Left hindlimb (tissue), 1 donor: ENCODE results near the gene PNP.
A peak's percentile ranks its signal among the peaks of the same experiment; 100 is the strongest.

ENCODE experiments used
- DNase-seq: peaks from one replicate; pipeline ENCODE4 v3.0.0-alpha.2; 2018

Gene PNP

DNA sequence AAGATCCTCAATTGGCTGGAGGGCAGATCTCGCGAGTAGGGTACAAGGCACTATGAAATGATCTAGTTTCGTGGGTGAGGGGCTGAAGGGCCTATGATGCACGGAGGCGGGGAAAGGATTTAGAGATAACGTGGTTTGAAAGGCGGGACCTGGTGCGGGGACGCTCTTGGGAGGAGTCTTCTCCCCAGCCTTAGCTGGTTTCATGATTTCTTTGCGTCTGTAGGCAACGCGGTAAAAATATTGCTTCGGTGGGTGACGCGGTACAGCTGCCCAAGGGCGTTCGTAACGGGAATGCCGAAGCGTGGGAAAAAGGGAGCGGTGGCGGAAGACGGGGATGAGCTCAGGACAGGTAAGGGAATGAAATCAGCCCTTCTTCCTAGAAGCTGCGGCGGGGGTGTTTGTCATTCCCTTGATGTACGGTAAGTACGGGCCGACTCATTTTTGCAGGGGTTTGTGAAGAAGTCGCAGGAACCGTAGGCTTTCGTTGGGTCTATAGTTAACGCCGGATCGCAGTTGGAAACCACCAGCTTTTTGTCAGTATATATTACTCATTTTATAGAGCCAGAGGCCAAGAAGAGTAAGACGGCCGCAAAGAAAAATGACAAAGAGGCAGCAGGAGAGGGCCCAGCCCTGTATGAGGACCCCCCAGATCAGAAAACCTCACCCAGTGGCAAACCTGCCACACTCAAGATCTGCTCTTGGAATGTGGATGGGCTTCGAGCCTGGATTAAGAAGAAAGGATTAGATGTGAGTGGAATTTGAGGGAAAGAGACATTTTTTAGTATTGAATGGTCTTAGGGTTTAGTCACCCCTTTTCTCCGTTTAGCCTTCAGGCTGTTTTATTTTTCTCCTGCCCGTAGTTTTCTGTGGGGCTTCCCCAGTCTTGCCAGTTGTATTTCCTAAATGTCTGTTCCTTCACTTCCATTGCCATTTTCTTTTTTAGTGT lies 13.6 kb upstream of the PNP start:
- no peak for DNase-seq

DNA sequence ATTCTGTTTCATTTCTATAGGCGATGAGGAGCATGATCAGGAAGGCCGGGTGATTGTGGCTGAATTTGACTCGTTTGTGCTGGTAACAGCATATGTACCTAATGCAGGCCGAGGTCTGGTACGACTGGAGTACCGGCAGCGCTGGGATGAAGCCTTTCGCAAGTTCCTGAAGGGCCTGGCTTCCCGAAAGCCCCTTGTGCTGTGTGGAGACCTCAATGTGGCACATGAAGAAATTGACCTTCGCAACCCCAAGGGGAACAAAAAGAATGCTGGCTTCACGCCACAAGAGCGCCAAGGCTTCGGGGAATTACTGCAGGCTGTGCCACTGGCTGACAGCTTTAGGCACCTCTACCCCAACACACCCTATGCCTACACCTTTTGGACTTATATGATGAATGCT lies 12.2 kb upstream of the PNP start:
- no peak for DNase-seq

DNA sequence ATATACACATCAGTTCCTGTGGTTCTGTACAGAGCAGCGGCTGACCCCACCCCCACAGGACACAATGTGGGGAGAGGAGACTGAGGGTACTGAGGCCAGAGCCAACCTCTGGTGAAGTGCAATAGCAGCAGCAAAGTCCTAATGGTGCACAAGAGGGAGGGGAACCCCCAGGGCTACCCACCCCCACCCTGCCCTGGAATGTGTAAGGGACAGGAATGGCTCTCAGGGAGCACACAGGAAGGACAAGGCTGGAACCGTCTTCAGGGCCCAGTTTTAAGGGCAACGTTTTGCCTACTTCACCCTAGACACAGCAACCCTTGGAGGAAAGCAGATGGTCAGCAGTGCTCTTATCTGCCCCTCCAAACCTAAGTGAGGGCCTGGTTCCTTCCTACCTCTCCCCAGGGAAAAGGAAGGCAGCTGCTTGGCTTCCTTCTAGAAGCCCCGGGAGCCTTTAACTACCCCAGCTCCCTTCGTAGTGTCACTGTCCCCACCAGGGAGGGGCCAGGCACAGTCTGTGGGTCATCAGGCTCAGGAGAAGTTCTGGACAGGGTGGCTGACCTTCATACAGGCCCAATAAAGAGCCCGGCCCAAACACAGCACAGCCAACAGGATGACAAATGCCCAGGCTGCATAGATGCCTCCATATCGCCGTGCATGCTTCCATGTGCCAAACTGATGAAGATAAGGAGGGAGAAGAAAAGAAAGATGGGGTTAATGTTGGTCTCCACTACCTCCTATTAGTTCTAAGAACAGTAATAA lies 11.0 kb upstream of the PNP start:
- no peak for DNase-seq

DNA sequence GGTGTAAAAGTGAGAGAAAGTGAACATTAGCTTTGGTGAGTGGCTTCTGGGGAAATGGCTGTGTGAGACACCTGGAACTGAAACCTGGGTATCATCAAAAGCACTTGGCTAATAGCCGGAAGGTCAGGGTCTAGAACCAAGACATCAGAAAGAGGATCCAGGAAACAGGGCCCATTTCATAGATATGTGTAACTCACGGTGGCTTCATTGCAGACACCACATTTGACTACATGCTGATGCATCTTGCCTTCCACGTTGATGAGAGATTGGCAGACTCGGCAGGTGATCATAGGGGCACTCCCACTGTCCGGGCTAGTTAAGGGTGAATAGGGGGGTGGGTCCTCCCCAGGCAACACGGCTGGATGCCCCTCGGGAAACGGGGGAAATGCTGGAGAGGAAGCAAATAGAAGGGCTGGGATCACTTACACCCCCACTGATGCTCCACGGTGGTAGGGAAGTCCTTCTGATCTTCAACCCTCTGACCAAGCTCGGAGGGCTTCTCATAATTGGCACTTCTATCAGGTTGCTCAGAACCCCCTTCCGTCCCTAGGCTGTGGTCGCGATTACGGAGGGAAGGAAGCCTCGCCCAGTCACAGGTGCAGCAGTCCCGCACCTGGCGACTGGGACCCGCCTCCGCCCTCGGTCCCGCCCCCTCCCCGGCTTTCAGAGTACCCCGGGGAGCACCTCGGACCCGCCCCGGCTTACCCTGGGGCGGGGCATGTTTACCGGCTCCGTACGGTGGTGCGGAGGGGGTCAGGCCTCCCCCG lies 8.6 kb upstream of the PNP start:
- DNase-seq: peak; percentile 48

DNA sequence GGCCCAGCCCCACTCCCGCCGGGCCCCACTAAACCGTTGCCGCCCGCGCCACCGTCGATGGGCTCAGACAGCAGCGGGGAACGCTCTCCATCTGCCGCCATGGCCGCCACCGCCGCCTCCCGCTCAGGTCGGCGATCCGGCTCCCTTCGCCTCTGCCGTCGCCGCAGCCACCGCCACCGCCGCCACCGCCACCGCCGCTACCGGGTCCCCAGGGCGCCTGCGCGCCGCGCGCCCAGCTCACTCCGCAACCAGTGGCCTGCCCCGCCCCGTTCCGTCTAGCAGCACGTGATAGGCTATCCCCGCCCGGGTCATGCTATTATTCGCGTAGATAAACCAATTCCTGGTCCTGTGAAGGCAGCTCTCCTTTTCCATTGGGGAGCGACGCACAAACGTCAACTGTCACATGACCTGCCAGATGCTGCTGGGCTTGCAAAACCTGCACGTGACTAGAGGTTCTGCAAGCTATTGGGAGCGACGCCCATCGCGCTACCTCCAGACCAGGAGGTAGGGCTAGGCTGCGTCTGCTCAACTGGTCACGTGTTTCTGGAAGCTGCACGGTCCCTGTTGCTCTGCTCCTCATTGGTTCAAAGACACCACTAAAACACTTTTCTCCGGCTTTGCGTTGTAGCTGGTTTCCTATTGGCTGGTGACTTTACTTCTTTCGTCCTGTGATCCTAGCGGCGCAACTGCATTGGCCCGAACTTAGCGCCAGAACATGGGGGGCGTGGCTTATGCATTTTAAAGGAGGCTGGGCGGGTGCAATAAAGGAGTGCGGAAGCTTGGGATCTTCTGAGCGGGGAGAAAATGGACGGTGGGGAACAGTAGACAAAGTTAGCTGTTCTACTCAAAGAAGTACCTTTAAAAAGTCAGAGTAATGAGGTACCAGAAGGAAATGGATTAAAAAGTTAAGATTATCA lies 7.7 kb upstream of the PNP start, which contains the start of gene PIP4P1:
TSS of gene PIP4P1 (minus strand) at position 210 of the 917 bp plus-strand sequence. CDS start at position 101, 109 bp downstream.
- DNase-seq: peak; percentile 99

DNA sequence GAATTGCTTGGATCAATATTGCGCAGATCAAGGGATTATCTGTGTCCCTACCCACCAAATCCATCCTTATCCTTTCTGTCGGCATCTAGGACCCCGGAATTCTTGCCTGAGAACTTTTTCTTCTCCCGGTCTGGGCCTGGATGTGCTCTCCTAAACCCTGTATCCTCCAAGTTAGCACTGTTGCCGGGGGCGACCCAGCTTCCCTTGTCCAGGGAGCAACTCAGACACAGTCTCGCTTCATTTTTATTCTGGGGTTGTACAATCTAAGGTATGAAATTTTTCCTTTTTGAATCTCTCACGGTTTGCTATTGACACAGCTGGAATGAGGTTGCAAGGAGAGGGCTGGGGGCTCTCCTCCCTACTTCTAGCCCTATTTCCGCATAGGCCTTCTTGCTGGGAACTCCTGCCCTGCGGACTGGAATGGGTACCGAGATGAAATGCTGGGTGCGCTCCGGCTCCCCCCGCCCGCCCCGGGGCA lies 403 bp upstream of the PNP start:
- no peak for DNase-seq

DNA sequence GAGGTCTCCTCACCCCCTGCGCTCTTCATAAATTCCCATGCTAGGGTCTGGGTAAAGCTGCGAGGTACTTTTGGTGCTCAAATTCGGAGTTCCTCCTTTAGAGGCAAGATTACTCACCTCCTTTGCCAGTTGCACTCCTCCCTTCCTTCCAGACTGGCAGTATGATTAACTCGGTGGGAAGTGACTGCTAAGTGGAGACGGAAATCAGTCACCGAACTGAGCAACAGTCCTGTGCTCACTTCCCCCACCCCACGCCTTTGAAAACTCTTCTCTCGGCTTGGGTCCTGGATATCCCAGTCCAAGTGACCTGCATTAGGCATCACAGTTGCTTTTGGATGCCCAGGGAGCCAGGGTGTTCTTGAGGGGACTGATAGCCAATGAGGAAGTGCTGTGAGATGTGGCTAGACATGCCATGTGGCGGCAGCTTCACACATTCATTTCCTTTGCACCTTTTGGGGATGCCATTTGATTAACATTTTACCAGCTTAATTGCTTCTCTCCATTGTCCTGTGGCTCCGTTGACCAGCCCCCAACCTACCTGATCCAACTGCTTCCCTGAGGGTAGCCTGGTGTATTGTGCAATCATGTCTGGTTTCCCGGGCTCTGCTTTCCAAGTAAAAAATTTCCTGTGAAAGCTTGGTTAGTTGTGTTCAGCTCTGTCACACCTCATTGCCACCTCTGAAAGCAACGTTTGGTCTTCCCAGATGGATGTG lies 840 bp downstream of the PNP start:
- no peak for DNase-seq

DNA sequence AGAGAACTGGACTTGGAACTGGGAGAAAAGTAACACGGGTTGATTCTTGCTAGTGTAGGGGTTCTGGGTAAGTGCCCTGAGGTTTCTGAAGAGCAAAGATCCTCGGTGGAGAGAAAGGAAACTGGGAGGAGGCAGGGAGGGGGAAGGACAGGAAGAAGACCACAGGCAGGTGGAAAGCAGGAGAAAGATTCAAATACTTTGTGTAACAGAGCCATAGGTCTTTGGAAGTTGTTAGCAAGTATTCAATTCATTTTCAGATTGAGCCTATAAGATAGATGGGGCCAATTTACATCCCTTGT lies 1.3 kb downstream of the PNP start:
- no peak for DNase-seq

DNA sequence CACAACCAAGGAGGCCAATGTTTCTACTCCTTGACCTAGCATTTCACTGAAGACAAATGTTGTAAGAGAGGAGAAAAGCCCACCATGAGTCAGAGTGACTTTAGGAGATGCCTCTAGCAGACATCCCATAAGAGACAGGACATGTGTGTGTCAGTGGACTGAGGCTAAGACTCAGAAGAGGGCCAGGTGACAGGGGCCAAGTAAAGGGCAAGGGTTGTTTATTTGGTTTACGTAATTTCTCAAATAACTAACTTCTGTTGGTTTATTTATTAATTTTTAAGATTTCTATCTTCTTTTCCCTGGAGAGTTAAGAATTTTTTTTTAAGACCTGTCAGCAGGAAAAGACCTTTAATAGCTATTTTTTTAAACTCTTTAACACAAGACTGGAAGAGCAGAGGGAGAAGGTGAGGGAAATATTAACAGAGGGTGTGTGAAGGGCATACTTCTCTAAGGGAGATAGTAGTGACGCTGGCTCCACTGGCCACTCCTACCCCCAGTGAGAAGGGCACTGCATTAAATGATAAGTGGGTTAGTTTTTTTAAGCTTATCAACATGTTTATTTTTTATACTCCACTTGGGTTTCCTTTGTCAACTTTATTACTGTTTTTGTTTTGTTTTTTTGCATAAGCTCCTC lies 3.4 kb downstream of the PNP start:
- DNase-seq: no peak

DNA sequence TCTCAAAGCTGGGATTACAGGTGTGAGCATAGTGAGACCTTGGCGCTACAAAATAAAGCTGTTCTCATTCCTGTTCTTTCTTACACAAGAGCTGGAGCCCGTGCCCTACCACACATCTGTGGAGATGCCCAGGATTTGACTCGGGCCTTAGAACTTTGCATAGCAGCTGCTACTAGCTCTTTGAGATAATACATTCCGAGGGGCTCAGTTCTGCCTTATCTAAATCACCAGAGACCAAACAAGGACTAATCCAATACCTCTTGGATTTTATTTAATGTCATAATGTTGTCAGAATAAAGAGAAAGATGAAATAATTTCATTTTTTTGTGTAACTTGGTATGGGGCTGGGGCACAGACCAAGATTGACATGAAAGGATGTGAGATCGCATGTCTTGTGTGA lies 7.6 kb downstream of the PNP start:
- no peak for DNase-seq

DNA sequence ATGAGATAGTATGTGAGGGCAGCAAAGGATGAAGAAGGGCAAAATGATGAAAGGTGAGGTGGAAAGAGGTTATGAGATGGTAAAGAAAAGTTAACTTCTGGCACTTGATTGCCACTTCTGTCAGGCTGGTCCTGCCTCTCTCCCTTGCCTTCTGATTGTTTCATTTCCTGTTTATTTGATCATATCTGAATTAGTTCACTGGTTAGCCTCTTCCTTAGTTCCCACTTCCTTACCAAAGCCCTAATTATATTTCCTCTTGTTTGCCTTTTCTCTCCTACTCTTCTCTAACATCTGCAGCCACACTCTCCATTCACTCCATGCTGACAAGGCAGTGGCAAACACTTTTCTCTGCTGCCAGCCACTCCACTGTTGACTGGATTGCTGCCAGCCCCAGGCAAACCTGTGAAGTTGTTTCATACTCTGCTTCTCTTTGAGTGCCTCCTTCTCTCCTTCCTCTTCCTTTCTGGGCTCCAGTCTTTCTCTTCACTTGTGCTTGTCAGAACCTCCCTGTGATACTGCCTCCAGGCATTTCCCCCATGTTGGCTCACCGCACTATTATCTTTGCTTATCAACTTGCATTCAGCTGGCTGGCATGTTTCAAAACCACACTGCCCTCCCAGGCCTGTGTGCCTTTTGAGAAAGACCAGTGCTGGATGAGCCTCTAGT lies 8.1 kb downstream of the PNP start:
- DNase-seq: no peak

DNA sequence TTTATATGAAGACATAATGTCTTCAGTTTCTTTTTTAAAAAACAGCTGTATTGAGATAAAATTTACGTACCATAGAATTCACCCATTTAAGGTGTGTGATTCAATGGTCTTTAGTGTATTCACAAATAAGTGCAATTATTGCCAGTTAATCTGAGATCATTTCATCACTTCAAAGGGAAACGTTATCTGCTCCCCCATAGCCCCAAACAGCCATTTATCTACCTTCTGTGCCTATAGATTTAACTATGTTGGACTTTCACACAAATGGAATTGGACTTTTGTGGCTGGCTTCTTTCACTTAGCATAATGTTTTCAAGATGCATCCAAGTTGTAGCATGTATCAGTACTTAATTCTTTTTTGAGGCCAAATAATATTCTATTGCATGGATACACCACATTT lies 9.7 kb downstream of the PNP start:
- no peak for DNase-seq

DNA sequence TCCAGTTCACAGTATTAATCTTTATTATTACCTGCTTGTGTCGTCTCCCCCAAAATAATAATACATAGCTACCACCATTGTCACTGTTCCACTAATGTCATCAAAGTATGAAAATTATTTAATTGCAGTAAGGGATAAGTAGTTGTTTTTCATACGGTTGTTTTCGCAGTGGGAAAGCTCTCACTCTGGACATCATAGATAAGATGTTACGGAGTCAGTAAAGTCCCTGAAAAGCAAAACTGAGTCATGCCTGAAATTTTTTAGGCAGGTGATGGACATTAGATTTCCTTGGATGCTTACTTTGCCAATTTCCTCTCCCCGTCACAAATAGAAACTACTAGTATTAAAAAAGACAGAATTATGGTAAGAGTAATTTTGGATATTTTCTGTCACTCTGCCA lies 13.2 kb downstream of the PNP start:
- no peak for DNase-seq

DNA sequence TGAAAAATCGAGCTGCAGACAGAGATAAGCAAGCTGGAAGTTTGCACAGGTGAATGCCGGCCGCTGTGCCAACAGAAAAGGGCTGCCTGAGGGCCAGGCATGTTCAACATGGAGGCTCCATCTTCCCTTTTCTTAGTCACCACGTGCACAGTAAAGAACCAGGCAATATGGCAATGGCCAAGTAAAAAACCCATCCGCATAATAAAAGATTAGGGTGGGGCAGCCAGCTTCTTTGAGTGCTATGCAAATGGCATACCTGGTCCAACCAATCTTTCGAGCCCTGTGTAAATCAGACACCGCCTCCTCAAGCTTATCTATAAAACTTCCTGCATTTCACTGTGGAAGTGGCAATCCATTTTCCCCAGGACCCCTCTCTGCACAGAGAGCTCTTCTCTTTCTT lies 16.7 kb downstream of the PNP start:
- no peak for DNase-seq

DNA sequence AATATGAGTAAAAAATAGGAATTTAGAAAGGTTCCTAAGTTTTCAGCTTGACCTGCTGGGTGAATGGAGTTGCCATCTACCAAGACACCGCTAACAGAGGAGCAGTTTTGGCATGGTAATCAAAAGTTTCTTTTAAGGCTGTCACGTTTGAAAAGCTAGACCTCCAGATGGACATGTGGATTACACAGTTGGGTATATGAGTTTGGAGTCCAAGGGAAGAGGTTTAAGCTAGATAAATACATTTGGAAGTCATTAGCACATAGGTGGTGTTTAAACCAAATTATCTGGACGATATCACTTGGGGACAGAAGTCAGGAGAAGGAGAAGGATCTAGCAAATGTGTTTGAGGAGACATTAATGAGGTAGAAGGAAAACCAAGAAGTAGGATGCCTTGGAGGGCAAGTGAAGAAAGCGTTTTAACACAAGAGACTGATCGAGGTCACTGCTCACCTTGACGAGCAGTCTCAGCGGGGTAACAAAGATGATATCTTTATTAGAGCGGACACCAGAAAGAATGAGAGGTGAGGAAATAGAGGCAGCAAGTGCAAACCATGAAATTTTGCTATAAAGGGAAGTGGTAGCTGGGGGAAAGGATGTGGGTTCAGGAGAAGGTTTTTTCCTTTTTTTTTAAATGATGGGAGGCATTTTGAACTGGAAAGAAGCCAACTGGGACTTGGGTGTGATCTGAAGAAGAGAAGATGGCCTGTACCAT lies 17.6 kb downstream of the PNP start:
- DNase-seq: no peak

DNA sequence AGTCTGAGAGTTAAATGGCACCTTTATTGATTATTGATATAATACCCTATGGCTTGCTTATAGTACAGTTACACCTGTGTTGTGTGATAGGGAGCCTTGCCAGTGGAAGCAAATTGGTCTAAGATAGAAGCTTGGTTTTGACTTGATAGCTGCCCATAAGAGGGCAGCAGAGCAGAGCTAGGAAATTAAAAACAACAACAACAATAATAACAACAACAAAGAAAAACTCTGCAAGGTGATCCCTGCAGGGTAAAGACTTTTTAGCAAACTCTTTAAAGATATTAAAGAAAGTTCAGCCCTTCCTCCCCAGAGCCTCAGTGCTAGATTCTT lies 18.2 kb downstream of the PNP start:
- DNase-seq: no peak

DNA sequence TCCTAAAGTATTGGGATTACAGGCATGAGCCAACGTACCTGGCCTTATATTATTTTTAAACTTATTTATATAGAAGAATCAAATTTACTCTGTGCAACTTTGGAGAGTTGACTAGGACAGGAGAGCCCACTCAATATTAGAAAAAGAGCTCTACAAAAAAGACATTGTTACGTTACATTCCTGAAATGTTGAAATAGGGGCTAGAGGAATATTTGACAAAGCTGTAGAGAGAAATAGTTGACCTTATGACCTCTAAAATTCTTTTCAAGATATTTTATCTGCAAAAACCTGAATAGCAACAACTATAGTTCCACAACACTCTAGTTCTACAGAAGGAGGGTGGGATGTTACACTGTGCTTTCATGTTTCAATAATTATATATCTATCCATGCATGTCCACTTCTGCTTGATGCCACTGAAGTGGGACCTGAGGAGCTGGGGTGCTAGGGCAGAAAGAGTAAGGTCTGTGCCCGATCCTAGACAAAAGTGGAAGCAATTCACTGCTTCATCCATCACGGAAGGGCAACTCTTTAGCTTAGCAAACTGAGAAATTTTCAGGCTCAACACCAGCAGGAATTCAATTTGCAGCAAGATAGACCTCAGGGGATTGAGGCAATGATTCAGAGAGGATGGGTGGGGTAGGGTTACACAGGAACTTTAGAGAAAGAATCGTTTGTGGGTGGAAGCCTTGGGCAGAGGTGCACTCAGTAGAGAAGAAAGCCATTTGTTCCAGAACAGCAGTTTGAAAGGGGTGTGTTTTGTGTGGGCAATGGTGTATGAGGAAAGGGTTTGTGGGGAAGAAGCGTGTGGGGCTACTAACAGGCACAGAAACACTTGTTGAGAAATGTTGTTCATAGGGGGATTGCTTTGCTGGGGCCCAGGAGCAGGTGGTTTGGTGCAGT lies 20.1 kb downstream of the PNP start:
- no peak for DNase-seq

DNA sequence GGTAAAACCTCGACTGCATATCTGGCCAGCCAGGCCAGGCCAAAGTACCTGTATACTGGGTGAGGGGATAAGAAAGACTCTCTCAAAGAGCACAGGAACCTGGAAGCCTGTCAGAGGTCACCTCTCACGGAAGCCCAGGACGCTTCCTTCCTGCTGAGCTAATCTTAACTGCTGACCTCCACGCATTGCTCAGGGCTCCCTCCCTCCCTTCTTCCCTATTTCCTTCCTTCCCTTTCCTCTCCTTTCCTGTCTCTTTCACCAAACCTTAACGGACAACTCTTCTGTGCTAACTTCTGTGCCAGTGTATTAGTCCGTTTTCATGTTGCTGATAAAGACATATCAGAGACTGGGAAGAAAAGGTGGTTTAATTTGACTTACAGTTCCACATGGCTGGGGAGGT lies 21.4 kb downstream of the PNP start:
- no peak for DNase-seq

DNA sequence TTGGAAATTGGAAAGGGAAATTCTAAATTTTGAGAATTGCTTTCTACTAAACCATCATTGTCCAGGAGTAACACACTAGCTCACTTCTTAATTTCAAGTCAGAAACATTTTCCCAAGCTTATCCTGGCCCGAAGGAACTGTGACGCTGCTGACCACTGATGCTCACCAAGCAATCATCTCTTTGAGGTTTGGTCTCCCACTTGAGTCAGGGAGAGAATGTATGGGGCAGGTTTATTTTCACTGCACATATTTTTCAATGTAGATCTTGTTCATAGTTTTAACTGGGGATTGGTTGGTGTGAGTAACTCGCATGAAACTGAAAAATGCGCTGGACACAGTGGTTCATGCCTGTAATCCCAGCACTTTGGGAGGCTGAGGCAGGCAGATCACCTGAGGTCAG lies 23.3 kb downstream of the PNP start:
- DNase-seq: no peak
